ENCODE results near the gene FIGLA. TPM values are rescaled to one million over a fixed set of nuclear protein-coding genes. Genes with fewer than 3 reads are reported as not detected.

FIGLA gene
- total and polyA plus RNA-seq, 2 of the 8 experiments (the other 6 are each of a cell fraction or from before 2014, with no cell fraction given): not detected

- H4K20me1 ChIP-seq (replicated peaks in 1 of 2; ENCODE audit: control insufficient read depth in 1 of 2, insufficient read depth in 2 of 2, low read length in 2 of 2): peaks cover 17 to 29% of the 10 kb centered on the region in 2 experiments
- CTCF ChIA-PET (ENCODE audit: partially characterized antibody): interaction anchor here (0.6 to 1.8 kb wide), 4 partner anchors 10 to 1688 kb away, joined by 3 to 17 read pairs (median 9); partner anchors contain the start of gene ADD2
These were observed 32.5 kb downstream of the FIGLA start for GRCh38 chr2:70757966-70758365.

More at GRCh38 chr2:70757966-70758365, 32.5 kb downstream of the FIGLA start:
- Histone ChIP-seq H3K23me2 (ENCODE audit: low read depth, low read length) (0 out of 2 replicates have a peak, but pooled peaks cover 2% of the 10 kb centered on the region), H3K14ac (ENCODE audit: insufficient read length) (no peak overlapping the region), H3K4me1 (replicated peaks in 1 of 4; ENCODE audit: control insufficient read depth in 3 of 4, insufficient read depth in 4 of 4, low read length in 3 of 4) (peaks cover 0 to 15% (median 6%) of the 10 kb centered on the region in 4 experiments; a peak in 6 of 7 replicates), H4K5ac (ENCODE audit: insufficient read length, low read depth, low read length) (no peak overlapping the region), H2BK120ac (replicated peaks; ENCODE audit: low read depth, low read length) (no peak overlapping the region), H3K9me3 (ENCODE audit: insufficient read depth in 2 of 2, low read depth in 1 of 2, low read length in 1 of 2) (no peaks in the 10 kb centered on the region), H3K23ac (ENCODE audit: insufficient read length) (no peak overlapping the region), H2BK12ac (ENCODE audit: low read depth, low read length) (no peak overlapping the region), H3K56ac (replicated peaks; ENCODE audit: insufficient read length, low read depth, low read length) (no peak overlapping the region), H2AFZ (ENCODE audit: low read length) (no peak overlapping the region), H4K91ac (replicated peaks; ENCODE audit: insufficient read length, low read length) (no peak overlapping the region), H3K27me3 (replicated peaks in 1 of 4; ENCODE audit: control insufficient read depth in 3 of 4, extremely low read depth in 1 of 4, insufficient read depth in 3 of 4, low read length in 3 of 4) (no peaks in the 10 kb centered on the region), H3K9ac (replicated peaks in 1 of 4; ENCODE audit: extremely low read depth in 1 of 4, low read depth in 3 of 4, low read length in 3 of 4) (no peak overlapping the region), H2AK5ac (ENCODE audit: low read depth, low read length) (no peak overlapping the region), H2BK5ac (ENCODE audit: low read depth, low read length) (no peak overlapping the region), H3K79me1 (ENCODE audit: low read depth, low read length) (peaks cover 13% of the 10 kb centered on the region), H3K4me2 (ENCODE audit: insufficient read depth in 1 of 2, low read depth in 2 of 2, low read length in 2 of 2) (no peak overlapping the region), H3K18ac (ENCODE audit: extremely low read depth, low read length) (no peak overlapping the region), H3K4ac (replicated peaks; ENCODE audit: insufficient read length, low read depth, low read length) (no peak overlapping the region), H2BK15ac (ENCODE audit: low read length) (no peak overlapping the region), H3K27ac (ENCODE audit: low read depth, low read length) (no peak overlapping the region), H2BK20ac (ENCODE audit: low read length) (no peak overlapping the region), H3K79me2 (ENCODE audit: control insufficient read depth in 1 of 2, insufficient read depth in 2 of 2, low read length in 2 of 2) (peaks cover 26 to 97% of the 10 kb centered on the region in 2 experiments), H4K8ac (ENCODE audit: extremely low read depth, insufficient read depth, low read length) (no peak overlapping the region), H3K36me3 (ENCODE audit: control insufficient read depth in 2 of 4, insufficient read depth in 4 of 4, low read length in 3 of 4) (no peaks in the 10 kb centered on the region), H3K4me3 (ENCODE audit: extremely low read depth in 1 of 4, insufficient read depth in 2 of 4, low read depth in 3 of 4, low read length in 4 of 4) (no peak overlapping the region)
- FAIRE-seq (no peak), DNase-seq (ENCODE audit: low read depth in 1 of 2, low spot score in 2 of 2) (no peak)
- WGBS, 2 experiments (ENCODE audit: extremely low coverage in 1 of 2, insufficient coverage in 1 of 2, insufficient read length in 1 of 2, insufficient replicate concordance in 2 of 2, low coverage in 1 of 2, low lambda C conversion rate in 2 of 2, missing lambda C conversion rate in 1 of 2): 94% methylated on average over 7 of the region's 7 CpGs; no CpG with 5 or more reads in 1 of the 2 experiments
- POLR2A ChIA-PET (ENCODE audit: partially characterized antibody): interaction anchor here (2.3 kb wide), 1 partner anchor 11 kb away, joined by 15 read pairs; the partner anchor contains the start of gene ADD2
- TF ChIP-seq FOSL1 (IDR thresholded peaks at IDR 0.05; ENCODE audit: insufficient read depth, low read depth, low read length) (no peak), ATF3 (IDR thresholded peaks at IDR 0.05; ENCODE audit: insufficient read depth, low read depth, low read length) (no peak), RNF2 (IDR thresholded peaks at IDR 0.05; ENCODE audit: borderline replicate concordance, low read depth, low read length, missing control alignments, poor library complexity, severe bottlenecking) (no peak), SIRT6 (IDR thresholded peaks at IDR 0.05; ENCODE audit: low read length) (no peak), SUZ12 (IDR thresholded peaks at IDR 0.05; ENCODE audit: low read length) (no peak), GABPA (IDR thresholded peaks at IDR 0.05; ENCODE audit: borderline replicate concordance, insufficient read depth, low read length) (no peak), ASH2L (IDR thresholded peaks at IDR 0.05; ENCODE audit: low read length) (no peak), TAF7 (optimal IDR thresholded peaks at IDR 0.05; ENCODE audit: borderline replicate concordance, low read depth, low read length) (no peak)
